Activated CD4-positive, alpha-beta T cell treated with anti-CD3 and anti-CD28 coated beads for 24 hours (primary cell): ENCODE results near the gene S100B.

ENCODE experiments used
- DNase-seq, 2 donors: peaks; one replicate each; pipeline ENCODE4 v3.0.0-alpha.2; 2020; ENCODE audit warnings: low read depth in 2 of 2

Gene S100B

DNA sequence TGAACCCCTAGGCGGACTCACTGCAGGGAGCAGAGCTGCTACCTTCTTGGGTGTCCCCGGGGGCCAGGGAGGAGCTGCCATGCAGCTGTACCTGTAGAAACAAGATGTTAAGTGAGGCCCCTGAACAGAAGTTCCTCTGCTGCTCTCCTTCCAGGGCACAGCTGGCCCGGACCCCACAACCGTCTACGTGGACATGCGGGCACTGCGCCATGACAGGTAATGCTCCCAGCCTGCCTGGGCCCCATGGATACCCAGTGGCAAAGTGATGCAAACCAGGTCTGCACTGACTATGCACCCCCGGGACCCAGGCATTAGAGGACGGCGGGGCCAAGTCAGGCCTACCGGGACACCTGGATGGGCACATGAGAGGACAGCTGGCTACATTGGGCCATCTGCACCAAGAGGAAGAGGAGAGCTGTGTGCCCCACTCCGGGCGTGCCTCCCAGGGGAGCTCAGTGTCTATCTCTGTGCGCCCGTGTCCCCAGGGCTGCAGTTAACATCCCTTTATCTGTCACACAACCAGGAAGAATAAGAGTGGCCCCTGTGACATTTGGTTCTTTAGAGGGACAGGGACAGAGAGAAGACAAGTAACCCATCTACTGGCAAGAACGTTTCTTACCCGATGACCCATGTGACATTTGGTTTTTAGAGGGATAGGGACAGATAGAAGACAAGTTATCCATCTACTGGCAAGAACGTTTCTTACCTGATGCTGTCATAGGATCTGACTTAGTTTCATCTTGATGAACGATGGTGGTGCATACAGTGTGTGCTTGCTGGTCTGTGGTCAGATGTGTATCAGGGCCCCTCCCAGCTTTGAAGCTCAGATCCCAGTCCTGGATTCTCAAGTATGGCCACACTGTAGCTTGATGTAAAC, 44.1 kb downstream of the S100B start:
- no peak for DNase-seq

DNA sequence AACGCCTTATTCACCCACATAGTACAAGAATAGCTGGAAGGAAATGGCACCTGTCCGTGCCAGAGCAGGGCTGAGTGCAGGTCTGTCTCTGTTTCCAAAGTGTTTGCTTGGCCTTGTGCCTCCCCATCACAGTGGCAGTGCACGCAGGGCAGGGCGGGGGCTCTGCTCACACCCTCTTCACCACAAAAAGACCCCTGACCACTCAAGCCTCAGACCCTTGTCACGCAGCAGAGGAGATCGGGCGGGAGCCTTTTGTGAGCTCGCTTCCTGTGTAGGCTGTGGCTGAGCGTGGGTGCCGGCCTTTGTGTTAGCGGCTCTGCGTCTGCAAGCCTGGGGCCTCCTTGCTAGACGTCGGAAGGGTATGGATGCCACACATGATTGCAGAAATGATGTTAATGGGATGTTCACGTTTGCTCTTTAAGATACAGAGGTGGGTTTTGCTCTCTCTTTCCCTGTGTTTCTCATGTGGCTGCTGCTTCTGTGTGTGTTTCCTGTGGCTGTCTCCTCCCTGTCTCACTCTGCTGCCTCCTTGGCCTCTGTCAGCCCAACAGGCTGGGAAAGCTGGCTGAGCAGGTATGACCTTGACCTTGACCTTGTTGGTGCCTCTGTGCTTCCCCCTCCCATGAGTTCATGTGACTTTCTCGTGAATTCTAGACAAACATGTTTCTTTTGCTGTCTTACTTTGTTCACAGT, 45.4 kb downstream of the S100B start:
- peak; percentile 39 to 49 for DNase-seq

DNA sequence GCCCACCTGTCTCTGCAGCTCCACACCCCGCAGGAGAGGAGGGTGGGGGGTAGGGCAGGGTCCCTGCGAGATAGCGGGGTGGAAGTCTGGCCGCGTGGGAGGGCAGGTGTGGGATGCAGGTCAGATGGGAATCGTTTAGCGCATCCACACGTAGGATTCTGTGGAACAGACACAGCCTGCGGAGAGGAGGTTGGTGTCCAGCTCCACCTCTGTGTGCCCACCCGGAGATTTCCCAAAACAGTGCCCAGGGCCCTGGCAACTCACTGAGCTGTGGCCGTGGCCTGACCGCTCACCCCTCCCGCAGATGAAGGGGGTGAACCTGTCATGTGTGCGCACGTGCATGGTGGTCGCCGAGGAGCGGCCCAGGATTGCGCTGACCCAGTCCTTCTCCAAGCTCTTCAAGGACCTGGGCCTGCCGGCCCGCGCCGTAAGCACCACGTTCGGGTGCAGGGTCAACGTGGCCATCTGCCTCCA, 46.9 kb downstream of the S100B start:
- no peak for DNase-seq

DNA sequence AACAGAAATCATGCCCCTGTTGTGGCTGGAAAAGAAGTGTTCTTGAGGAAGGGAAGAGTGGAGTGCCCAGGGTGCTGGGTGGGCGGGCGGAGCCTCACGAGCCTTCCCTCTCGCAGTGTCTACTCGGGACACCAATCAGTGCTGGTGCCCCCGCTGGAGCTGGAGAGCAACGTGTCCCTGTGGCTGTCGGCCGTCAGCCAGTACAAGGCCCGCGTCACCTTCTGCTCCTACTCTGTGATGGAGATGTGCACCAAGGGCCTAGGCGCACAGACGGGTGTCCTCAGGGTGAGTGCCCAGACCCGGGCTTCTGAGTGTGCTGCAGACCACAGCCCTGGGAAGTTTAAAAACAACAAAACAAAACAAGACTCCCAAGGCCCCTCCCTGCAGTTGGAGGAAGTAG, 47.4 kb downstream of the S100B start:
- no peak for DNase-seq

DNA sequence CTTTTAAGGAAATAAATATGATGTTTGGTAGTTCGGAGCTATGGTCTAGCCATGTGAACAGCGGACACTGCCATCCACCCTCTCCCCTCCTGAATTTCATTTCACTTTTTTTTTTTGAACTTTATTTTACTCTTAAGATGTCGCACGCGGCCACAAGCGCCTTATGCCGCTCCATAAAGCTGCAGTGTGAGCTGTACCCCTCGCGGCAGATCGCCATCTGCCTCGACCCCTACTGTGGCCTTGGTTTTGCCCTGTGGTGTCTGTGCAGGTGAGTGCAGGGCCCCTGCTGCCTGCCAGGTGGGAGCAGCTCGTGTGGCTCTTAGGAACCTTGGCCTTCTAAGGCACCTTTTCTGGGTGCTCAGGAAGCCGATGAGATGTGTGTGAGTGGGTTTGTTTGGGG, 48.1 kb downstream of the S100B start:
- no peak for DNase-seq

DNA sequence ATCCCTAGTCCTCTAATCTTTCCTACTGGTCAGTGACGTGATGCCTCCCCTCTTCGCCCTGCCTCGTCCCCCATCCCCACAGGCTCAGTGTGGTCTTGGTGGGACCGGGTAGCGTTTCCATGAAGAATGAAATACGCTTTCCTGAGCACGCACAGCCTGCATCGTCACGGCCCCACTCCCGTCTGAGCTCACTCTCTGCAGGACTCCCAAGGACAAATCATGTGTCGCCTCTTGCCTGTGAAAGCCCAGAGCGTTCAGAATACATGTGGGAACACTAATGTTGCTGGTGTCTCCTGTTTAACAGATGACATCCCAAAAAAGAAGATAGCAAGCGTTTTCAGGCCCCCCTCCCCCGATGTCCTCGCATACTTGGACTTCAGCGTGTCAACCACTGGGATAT, 49.2 kb downstream of the S100B start:
- no peak for DNase-seq

DNA sequence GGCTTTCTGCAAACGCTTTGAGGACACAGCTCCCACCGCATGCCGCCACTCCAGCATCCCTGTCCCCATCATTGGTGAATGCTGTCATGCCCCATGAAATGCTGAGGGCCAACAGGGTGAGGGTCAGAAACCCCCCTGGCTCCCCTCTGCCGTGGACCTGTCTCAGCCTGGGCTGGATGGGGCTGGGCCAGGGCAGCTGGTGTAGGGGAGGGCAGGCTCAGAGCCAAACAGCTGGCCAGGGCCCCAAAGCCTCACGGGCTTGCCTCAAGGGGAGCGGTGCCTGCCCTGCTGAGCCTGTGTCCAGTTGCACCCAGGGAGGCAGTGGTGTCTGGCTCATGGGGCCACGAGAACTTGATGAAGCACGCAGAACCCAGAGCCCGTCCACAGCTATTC, 49.7 kb downstream of the S100B start:
- DNase-seq: no peak

DNA sequence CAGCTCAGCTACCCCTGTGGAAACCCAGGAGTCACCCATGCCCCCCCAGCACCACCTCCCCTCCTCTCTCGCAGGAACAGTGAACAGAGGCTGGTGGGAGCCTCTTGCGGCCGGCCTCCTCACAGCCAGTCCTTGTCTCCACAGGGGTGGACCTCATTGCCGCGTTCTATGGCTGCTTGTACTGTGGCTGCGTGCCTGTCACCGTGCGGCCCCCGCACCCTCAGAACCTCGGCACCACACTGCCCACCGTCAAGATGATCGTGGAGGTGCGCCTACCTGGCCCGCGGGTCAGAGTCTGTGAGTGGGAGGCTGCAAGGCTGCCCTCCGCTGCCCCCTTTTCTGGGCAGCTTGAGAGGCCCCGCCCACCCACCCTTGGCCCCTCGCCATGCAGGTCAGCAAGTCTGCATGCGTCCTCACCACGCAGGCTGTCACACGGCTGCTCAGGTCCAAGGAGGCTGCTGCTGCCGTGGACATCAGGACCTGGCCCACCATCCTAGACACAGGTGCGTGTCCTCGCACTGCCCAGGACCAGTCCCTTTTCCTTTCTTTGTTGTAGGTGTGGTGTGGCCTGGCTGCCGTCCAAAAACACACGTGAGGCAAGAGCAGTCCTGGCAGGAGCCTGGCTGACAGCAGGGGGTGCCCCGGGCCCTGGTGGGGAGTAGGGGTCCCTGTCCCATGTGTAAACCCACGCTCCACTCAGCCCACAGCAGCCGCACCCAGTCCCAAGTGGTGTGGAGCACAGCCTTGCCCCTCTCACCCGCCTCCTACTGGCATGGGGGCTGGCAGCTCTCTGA, 50.3 kb downstream of the S100B start:
- no peak for DNase-seq

DNA sequence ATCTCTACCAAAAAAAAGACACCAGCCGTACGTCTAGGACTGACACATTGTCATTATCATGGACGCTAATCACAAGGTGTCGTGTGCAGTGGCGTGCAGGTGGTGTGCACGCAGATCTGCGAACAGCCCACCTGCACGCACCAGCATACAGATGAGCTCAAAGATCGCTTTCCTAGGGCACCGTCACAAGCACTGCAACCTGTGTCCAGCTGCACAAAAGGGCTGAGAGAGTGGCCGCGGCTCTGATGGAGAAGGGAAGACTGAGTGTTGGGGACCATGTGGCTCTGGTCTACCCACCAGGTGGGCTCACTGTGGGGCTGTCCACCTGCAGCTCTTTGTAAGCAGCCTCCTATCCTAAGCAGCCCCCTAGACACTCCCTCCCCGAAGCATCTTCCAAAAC, 50.9 kb downstream of the S100B start:
- DNase-seq: no peak

DNA sequence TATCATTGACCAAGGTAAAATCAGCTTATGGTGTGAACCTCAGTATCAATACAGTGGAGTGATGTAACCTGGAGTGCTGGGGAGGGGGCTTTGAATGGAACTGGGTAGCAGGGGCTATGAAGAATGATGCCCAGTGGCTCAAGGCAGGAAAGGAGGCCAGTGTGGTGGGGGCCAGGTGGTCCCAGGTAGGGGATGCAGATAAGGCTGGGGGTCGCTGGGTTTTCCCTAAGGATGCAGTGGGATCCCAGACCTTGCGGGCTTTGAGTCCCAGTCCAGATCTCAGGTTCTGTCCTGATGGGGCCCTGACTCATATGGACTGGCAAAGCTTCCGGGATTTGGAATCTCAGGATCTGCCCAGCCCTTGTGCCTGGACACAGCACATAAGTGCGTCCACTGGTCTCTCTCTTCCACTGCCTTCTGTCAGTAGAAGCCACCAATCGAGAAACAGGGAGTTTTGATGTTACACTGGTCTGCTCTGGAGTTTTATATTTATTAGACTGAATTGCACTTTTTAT, 52.0 kb downstream of the S100B start:
- DNase-seq: no peak

DNA sequence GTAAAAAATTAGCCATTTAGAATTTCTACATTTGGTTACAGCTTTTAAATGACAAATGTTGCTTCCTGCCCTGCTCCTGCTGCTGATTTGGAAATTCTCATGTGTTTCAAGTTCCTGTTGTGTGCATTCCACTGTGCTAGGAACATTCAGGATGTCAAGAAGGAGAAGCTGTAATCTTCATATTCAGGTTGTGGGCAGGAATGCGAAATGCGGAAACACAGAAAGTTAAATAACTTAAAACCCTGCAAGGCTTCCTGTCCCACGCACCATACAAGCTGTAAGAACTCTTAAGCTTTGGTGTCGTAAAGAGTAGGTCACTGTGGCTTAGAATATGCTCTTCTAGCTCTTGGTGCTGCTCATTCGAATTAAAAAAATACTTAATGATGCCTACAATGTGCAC, 52.6 kb downstream of the S100B start:
- no peak for DNase-seq

DNA sequence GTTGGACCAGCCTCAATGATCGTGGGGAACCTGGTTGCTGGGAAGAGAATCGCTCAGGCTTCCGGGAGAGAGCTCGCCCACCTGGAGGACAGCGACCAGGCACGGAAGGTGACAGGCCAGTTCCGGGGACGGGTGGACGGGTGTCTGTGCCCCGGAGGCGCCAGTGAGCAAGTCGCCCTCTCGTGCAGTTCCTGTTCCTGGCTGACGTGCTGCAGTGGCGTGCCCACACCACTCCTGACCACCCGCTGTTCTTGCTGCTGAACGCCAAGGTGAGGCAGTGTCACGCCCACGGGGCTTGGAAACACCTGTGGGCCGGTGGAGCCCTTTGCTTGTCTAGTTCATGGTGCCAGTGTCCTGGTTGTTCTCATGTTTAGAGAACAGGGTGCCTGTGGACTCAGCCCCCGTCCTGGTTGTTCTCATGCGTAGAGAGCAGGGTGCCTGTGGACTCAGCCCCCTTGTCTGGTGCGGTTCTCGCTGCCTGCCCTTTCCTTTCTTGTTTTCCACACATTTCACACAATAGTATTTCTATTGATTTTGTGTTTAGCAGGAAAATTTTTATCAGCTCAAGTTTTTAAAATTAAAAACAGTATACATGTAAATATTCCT, 53.1 kb downstream of the S100B start:
- peak in 1 of 2 donors; percentile 18 for DNase-seq

DNA sequence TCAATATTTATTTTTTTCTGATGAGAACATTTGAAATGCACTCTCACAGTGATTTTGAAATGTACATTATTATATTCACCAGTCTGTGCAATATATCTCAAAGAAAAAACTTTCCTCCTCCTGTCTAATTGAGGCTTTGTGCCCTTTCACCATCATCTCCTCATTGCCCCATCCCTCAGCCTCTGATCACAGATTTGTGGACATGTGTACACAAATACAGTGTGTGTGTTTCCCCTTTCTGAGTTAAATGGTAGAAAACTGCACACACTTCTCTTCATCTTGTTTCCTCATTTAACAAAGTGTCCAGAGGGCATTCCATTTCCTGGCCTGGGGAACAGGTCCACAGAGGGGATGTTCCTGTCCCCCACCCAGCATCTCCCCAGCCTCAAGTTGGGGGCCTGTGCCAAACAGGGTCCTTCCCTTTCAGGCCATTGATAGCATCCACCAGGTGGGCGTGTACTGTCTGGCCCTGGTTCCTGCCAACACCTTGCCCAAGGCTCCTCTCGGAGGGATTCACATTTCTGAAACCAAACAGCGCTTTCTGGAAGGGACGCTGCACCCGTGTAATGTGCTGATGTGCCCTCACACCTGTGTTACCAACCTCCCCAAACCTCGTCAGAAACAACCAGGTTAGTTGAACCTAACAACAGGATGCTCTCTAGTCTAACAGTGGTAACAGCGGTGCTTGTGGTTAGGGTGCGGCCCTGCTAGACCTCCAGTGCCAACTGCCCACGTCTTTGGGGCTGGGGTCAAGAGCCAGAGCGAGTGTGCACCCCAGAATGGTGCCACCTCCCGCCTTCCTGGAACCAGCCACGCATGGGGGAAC, 54.6 kb downstream of the S100B start:
- no peak for DNase-seq

DNA sequence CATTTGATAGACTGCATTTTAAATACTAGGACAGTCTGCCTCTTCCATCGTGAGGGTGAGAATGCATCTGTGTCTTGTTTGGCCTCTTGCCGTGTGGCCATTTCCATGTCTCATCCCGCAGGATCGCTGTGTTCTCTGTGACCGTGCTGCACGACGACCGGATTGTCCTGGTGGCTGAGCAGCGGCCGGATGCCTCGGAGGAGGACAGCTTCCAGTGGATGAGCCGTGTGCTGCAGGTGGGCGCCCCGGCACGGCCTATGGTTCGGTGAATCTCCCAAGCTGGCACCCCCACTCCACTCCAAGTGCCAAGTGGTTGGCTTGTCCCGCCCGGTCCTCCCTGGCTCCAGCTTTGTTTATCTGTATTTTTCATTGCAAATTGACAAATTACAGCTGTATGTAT, 55.2 kb downstream of the S100B start:
- DNase-seq: no peak
